GM12878 (cell line): Measurements from ENCODE around the gene TBCD. TPM values are rescaled to one million over a fixed set of nuclear protein-coding genes. Genes with fewer than 3 reads are reported as not detected.

Experiments used
- ATAC-seq: fragments of 200-7000 bp; cut with Tn5 transposase; 3 replicates; pipeline ENCODE4 v1.9.1; 2020; ENCODE audit warnings: mild to moderate bottlenecking, moderate library complexity
- BruUV-seq: library from RNA; stranded (reverse); fragments of 400-500 nt; replicated peaks from 2 replicates; lab custom pipeline; 2021; lab: Mats Ljungman, UMichigan
- CTCF ChIA-PET: fragments of 300-600 bp; sonication (Branson Sonifier 250); formaldehyde crosslinking; extraction: SDS; loops from one replicate; lab custom pipeline; 2021; ENCODE audit warnings: inconsistent platforms; lab: Yijun Ruan, JAX
- POLR2A ChIA-PET: fragments of 350-600 bp; formaldehyde crosslinking; extraction: SDS; loops from one replicate; lab custom pipeline; 2021; ENCODE audit warnings: inconsistent platforms; lab: Charles Lee
- RAD21 ChIA-PET: fragments of 300-600 bp; sonication (Branson Sonifier 250); formaldehyde crosslinking; loops from one replicate; lab custom pipeline; 2023; ENCODE audit warnings: antibody characterized with exemption; ENCODE audit not compliant: unreplicated experiment; lab: Charles Lee
- SMC1A ChIA-PET: fragments of 300-600 bp; sonication (Branson Sonifier 250); formaldehyde crosslinking; loops from one replicate; lab custom pipeline; 2023; ENCODE audit not compliant: unreplicated experiment, uncharacterized antibody; lab: Charles Lee
- DNase-seq: peaks from one replicate; pipeline ENCODE4 v3.0.0-alpha.2; 2011; ENCODE audit warnings: low read depth, low spot score
- FAIRE-seq: peaks from 3 replicates; lab custom pipeline; 2011; peaks lifted over from hg19 to GRCh38; lab: Jason Lieb, UNC
- H2AFZ ChIP-seq: 2 replicates; pipeline ENCODE4 v1.6.0; 2011; ENCODE audit warnings: low read depth, low read length, control low read depth; ENCODE audit not compliant: control insufficient read depth
- H3K27ac ChIP-seq: 2 replicates; pipeline ENCODE4 v1.5.1; 2011; ENCODE audit warnings: control low read depth; ENCODE audit not compliant: control insufficient read depth, insufficient read depth
- H3K27me3 ChIP-seq, 2 experiments: replicated peaks in 1 of 2; 2 replicates each; pipeline versions ENCODE4 v1.6.0 to v1.6.1; 2011; ENCODE audit warnings: low read length in 1 of 2; ENCODE audit not compliant: control insufficient read depth in 2 of 2, insufficient read depth in 2 of 2
- H3K36me3 ChIP-seq, 2 experiments: 2 replicates each; pipeline ENCODE4 v1.5.1; 2011; ENCODE audit warnings: low read length in 1 of 2; ENCODE audit not compliant: control insufficient read depth in 2 of 2, insufficient read depth in 2 of 2
- H3K4me1 ChIP-seq: 2 replicates; pipeline ENCODE4 v1.6.1; 2011; ENCODE audit warnings: mild to moderate bottlenecking, low read length, moderate library complexity, mixed read lengths; ENCODE audit not compliant: control insufficient read depth, insufficient read depth
- H3K4me2 ChIP-seq: 2 replicates; pipeline ENCODE4 v1.6.0; 2011; ENCODE audit warnings: control low read depth; ENCODE audit not compliant: control insufficient read depth, insufficient read depth
- H3K4me3 ChIP-seq: fragments of 200-600 bp; sonication (generic); 2 replicates; pipeline ENCODE4 v1.5.1; 2016
- H3K79me2 ChIP-seq: 2 replicates; pipeline ENCODE4 v1.6.0; 2011; ENCODE audit warnings: low read length; ENCODE audit not compliant: control insufficient read depth, insufficient read depth
- H3K9ac ChIP-seq: 2 replicates; pipeline ENCODE4 v1.8.0; 2011; ENCODE audit warnings: low read length, control low read depth, mixed read lengths; ENCODE audit not compliant: control insufficient read depth, insufficient read depth
- H3K9me3 ChIP-seq: replicated peaks from 3 replicates; pipeline ENCODE4 v1.5.1; 2011; ENCODE audit warnings: mild to moderate bottlenecking, low read length; ENCODE audit not compliant: control insufficient read depth, insufficient read depth
- H4K20me1 ChIP-seq: 2 replicates; pipeline ENCODE4 v1.6.0; 2011; ENCODE audit not compliant: control insufficient read depth, insufficient read depth
- BHLHE40 ChIP-seq, 2 experiments: fragments of 450-650 bp in 1 of 2; IDR thresholded peaks; 2 replicates each; pipeline ENCODE4 v1.6.1; 2011 to 2017; ENCODE audit warnings: low read depth in 2 of 2, borderline replicate concordance in 1 of 2, improper control_type of control experiment in 1 of 2, low read length in 1 of 2, mild to moderate bottlenecking in 1 of 2
- CHD1 ChIP-seq: IDR thresholded peaks from 2 replicates; pipeline ENCODE4 v1.6.1; 2012; ENCODE audit warnings: low read depth, low read length, improper control_type of control experiment
- CHD2 ChIP-seq: IDR thresholded peaks from 2 replicates; pipeline ENCODE4 v1.6.1; 2011; ENCODE audit warnings: low read depth, low read length, improper control_type of control experiment, borderline replicate concordance
- ELK1 ChIP-seq: IDR thresholded peaks from 2 replicates; pipeline ENCODE4 v1.6.1; 2012; ENCODE audit warnings: low read depth, low read length, improper control_type of control experiment
- EP300 ChIP-seq, 2 experiments: fragments of 150-350 bp in 1 of 2; IDR thresholded peaks; 2 replicates each; pipeline ENCODE4 v1.6.1; 2011 to 2012; ENCODE audit warnings: low read depth in 2 of 2, low read length in 2 of 2, borderline replicate concordance in 1 of 2, improper control_type of control experiment in 1 of 2, inconsistent platforms in 1 of 2; ENCODE audit not compliant: control insufficient read depth in 1 of 2
- SMAD5 ChIP-seq: IDR thresholded peaks from 2 replicates; pipeline ENCODE4 v1.6.1; 2016; ENCODE audit warnings: antibody characterized with exemption, low read depth
- TARDBP ChIP-seq: IDR thresholded peaks from 2 replicates; pipeline ENCODE4 v1.6.1; 2016; ENCODE audit warnings: borderline replicate concordance
- USF2 ChIP-seq: IDR thresholded peaks from 2 replicates; pipeline ENCODE4 v1.6.1; 2011; ENCODE audit warnings: low read depth, low read length, improper control_type of control experiment, borderline replicate concordance
- ZNF207 ChIP-seq: fragments of 450-650 bp; IDR thresholded peaks from 2 replicates; pipeline ENCODE4 v1.6.1; 2014; ENCODE audit warnings: antibody characterized with exemption, mild to moderate bottlenecking, borderline replicate concordance
- ZNF24 ChIP-seq: fragments of 450-650 bp; IDR thresholded peaks from 2 replicates; pipeline ENCODE4 v1.6.1; 2017; ENCODE audit warnings: antibody characterized with exemption, mild to moderate bottlenecking
- ZNF384 ChIP-seq: IDR thresholded peaks from 2 replicates; pipeline ENCODE4 v1.6.1; 2012; ENCODE audit warnings: low read depth, mild to moderate bottlenecking, low read length, improper control_type of control experiment, borderline replicate concordance
- WGBS: methylation state at CpG from one replicate; pipeline ENCODE4 v1.1.6; 2016; ENCODE audit warnings: low lambda C conversion rate; ENCODE audit not compliant: insufficient replicate concordance, insufficient coverage; ENCODE audit errors: missing lambda C conversion rate; 5-methylcytosine and 5-hydroxymethylcytosine counted together
- in situ Hi-C: fragments of 300-500 bp; cut with MboI; formaldehyde crosslinking; loops from 9 replicates; pipeline ENCODE4 v1.14.3; 2018; ENCODE audit warnings: mixed read lengths
- intact Hi-C: fragments of 100-400 bp; cut with micrococcal nuclease; formaldehyde crosslinking; loops from one replicate; pipeline ENCODE4 v1.14.2; 2022; ENCODE audit not compliant: unreplicated experiment
- polyA plus RNA-seq, 11 experiments: library from polyadenylated mRNA; depleted of rRNA in 4 of 11; unstranded in 6 of 11; stranded (reverse) in 5 of 11; fragments of >200 nt; fragmentation: Nextera tagmentation in 4 of 11; fragmentation: Illumina TruSeq in 1 of 11; extraction: Ambion mirVana in 4 of 11; extraction: Trizol in 1 of 11; gene quantifications; 1 replicate in 1 of 11; 2 replicates in 10 of 11; pipeline versions ENCODE4 v1.2.1 to v1.2.3, GENCODE V29; 2011 to 2016; ENCODE audit warnings: inconsistent platforms in 2 of 11, missing spikeins in 2 of 11, low read depth in 1 of 11
- total RNA-seq, 4 experiments: library from RNA; depleted of rRNA in 3 of 4; stranded (reverse); fragments of >200 nt in 3 of 4; fragmentation: Illumina TruSeq in 1 of 4; extraction: Trizol in 1 of 4; gene quantifications; 2 replicates each; pipeline versions ENCODE4 v1.2.1 to v1.2.3, GENCODE V29; 2013 to 2021

TBCD gene
- total and polyA plus RNA-seq, 10 of the 15 experiments (the other 5 are each of a cell fraction or from before 2014, with no cell fraction given), result 10.3 to 114 (median 52.4) TPM

- TF ChIP-seq SMAD5, result no peak
- no peak for TF ChIP-seq CHD1
- TF ChIP-seq USF2, result no peak
- no peak for TF ChIP-seq ELK1
- no peak for TF ChIP-seq ZNF207
- no peak for TF ChIP-seq ZNF24
- no peak for TF ChIP-seq BHLHE40 (IDR thresholded peaks at IDR 0.05; ENCODE audit: borderline replicate concordance in 1 of 2, low read depth in 2 of 2, low read length in 1 of 2)
- no peak for TF ChIP-seq CHD2
- no peak for TF ChIP-seq ZNF384
- TF ChIP-seq TARDBP, result no peak
- no peak for TF ChIP-seq EP300 (IDR thresholded peaks at IDR 0.05; ENCODE audit: borderline replicate concordance in 1 of 2, control insufficient read depth in 1 of 2, low read depth in 2 of 2, low read length in 2 of 2)
- Histone ChIP-seq H3K36me3 (peaks cover 0 to under 1% of the 10 kb centered on the region in 2 experiments; a peak in 2 of 4 replicates), H3K4me1 (no peaks in the 10 kb centered on the region), H3K79me2 (no peaks in the 10 kb centered on the region), H3K27ac (no peak overlapping the region), H3K9ac (no peak overlapping the region), H3K9me3 (peaks cover 24% of the 10 kb centered on the region), H3K27me3 (no peaks in the 10 kb centered on the region; a peak in 1 of 4 replicates), H3K4me3 (no peak overlapping the region), H4K20me1 (no peaks in the 10 kb centered on the region), H3K4me2 (no peak overlapping the region), H2AFZ (no peak overlapping the region)
- ChIA-PET SMC1A (no interaction called here), POLR2A (no interaction called here), RAD21 (no interaction called here), CTCF (no interaction called here)
- intact Hi-C loops, result no loop called here
- no peak for FAIRE-seq
- WGBS, result 98% methylated on average over 5 of the region's 5 CpGs
- BruUV-seq, result no TSS peak
- ATAC-seq, result no peak
- in situ Hi-C loops, result no loop called here
- DNase-seq, result no peak
Measured at GRCh38 chr17:82948957-82949356, 197.1 kb downstream of the TBCD start.
